ENCODE data around the gene MYH15. TPM values are rescaled to one million over a fixed set of nuclear protein-coding genes. Genes with fewer than 3 reads are reported as not detected.
A peak's percentile ranks its signal among the peaks of the same experiment; 100 is the strongest.

The MYH15 gene
- total RNA-seq, 1 donor from 2014 or later, result not detected

DNA sequence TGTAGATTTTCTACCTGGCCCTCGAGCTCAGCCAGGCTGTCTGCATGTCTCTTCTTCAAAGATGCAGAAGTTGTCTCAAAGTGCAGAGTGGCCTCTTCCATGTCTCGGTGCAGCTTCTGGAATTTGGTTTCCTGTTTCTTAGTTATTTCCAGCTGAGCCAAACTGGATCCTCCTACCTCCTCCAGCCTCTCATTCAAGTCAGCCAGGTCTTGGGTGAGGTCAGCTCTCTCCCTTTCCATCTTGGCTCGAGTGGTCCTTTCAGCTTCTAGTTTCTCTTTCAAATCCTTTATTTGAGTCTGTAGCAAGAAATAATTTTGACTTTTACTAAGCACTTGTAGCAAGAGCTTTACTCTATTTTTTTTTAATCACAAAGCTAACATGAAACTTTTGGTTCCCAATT lies 81.8 kb downstream of the MYH15 start:
- H3K36me3 ChIP-seq, result no peaks in the 10 kb centered on the region
- peaks cover 9% of the 10 kb centered on the region for H3K4me1 ChIP-seq
- intact Hi-C loops (cut with DNase I), result no loop called here
- no peaks in the 10 kb centered on the region for H3K27me3 ChIP-seq
- no peak for TF ChIP-seq POLR2A (IDR thresholded peaks at IDR 0.05)
- no peak for TF ChIP-seq CTCF (IDR thresholded peaks at IDR 0.05)
- no peak for TF ChIP-seq POLR2AphosphoS5 (IDR thresholded peaks at IDR 0.05; ENCODE audit: insufficient read depth in 1 of 2, low read depth in 1 of 2)
- H3K27ac ChIP-seq, result no peak overlapping the region
- DNase-seq (ENCODE audit: extremely low spot score in 2 of 2), result no peak
- H3K9me3 ChIP-seq, result no peaks in the 10 kb centered on the region
- H3K4me3 ChIP-seq, result no peak overlapping the region

DNA sequence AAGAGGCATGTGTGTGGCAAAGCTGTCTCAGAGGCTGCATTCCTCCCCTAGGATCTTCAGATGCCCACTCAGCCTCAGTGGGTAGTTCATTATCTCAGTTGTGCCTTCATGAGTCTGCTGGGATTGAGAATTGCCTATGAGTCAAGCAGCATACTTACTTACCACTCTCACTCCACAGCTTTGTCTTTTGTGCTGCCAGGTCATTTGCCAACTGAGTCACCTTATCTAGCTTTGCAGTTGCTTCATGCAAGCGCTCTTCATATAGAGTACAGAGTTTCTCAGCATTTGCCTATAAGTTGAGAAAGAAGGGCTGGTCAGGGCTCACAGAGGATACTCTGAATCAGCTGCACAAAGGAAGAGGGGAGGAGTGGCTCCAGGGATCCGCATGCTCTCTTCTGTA lies 89.5 kb downstream of the MYH15 start:
- Histone ChIP-seq H3K27me3 (no peaks in the 10 kb centered on the region), H3K4me3 (no peak overlapping the region), H3K9me3 (no peaks in the 10 kb centered on the region), H3K36me3 (no peaks in the 10 kb centered on the region), H3K4me1 (no peaks in the 10 kb centered on the region), H3K27ac (no peak overlapping the region)
- TF ChIP-seq POLR2AphosphoS5 (IDR thresholded peaks at IDR 0.05; ENCODE audit: insufficient read depth in 1 of 2, low read depth in 1 of 2) (peak in 1 of 2 donors; percentile 46), POLR2A (IDR thresholded peaks at IDR 0.05) (no peak)
- DNase-seq (ENCODE audit: extremely low spot score in 2 of 2), result no peak
- intact Hi-C loops (cut with DNase I), result no loop called here

DNA sequence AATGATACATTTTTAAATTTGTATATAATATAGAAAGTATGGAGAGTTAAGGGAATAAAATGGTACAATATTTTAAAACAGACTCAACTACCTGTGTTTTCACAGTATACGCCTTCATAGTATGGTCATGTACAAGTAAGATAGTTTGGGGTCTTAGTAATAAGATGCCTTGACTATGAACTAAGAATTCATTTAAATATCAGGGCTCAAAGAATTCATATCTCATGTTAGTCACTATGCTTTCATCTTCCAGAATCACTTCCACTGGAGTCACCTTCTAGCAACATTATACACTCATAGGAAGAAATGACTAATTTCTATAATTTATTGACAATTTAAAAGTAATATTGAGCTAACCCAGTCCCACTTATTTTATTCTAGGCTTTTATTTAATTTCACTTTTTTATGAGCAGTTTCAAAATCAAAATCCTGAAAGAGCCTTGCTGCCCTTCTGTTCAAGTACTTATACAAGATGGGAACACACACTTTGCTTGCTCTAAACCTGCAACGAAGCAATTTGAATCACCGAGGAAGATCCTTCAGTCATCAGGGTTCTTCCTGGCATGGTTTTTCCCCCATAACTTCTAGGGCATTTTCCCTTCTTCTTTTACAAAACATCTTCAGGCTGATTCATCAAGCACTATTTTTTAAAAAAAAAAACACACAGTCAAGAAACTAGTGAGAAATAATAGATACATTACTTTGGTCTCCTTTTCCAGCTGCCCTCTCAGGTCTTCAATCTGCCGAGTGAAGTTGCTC lies 94.1 kb downstream of the MYH15 start:
- Histone ChIP-seq H3K27me3 (no peaks in the 10 kb centered on the region), H3K27ac (no peak overlapping the region), H3K36me3 (no peaks in the 10 kb centered on the region), H3K9me3 (no peaks in the 10 kb centered on the region), H3K4me3 (no peak overlapping the region), H3K4me1 (peaks cover 5% of the 10 kb centered on the region)
- no peak for DNase-seq (ENCODE audit: extremely low spot score in 2 of 2)
- TF ChIP-seq POLR2A (IDR thresholded peaks at IDR 0.05) (no peak), CTCF (IDR thresholded peaks at IDR 0.05) (no peak), POLR2AphosphoS5 (IDR thresholded peaks at IDR 0.05; ENCODE audit: insufficient read depth in 1 of 2, low read depth in 1 of 2) (no peak)
- intact Hi-C loops (cut with DNase I), result no loop called here

GRCh38 chr3:108415661-108416060 lies 94.7 kb downstream of the MYH15 start:
- no peak for DNase-seq (ENCODE audit: extremely low spot score in 2 of 2)
- intact Hi-C loops (cut with DNase I), result no loop called here
- no peaks in the 10 kb centered on the region for H3K9me3 ChIP-seq
- TF ChIP-seq POLR2A (IDR thresholded peaks at IDR 0.05) (no peak), CTCF (IDR thresholded peaks at IDR 0.05) (no peak), POLR2AphosphoS5 (IDR thresholded peaks at IDR 0.05; ENCODE audit: insufficient read depth in 1 of 2, low read depth in 1 of 2) (no peak)
- H3K36me3 ChIP-seq, result no peaks in the 10 kb centered on the region
- H3K4me1 ChIP-seq, result peaks cover 12% of the 10 kb centered on the region
- H3K27ac ChIP-seq, result no peak overlapping the region
- no peaks in the 10 kb centered on the region for H3K27me3 ChIP-seq
- no peak overlapping the region for H3K4me3 ChIP-seq

DNA sequence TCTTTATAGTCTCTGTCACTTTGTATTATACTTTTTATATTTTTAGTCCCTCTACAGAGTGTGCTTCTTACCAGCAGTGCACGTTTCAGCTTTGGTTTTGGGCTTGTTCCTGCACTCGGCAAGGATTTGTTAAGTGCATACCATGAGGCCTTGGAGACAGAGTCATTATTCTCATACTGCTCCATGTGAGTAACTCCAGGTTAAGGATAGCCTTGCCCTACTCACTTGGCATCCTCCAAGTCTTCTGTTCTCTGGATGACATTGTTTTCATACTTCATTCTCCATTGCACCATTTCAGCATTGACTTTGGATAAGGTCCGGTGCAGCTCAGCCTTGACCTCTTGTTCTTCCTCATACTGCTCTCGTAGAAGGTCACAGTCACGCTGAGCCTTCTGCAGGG lies 96.4 kb downstream of the MYH15 start:
- Histone ChIP-seq H3K4me1 (peaks cover 12% of the 10 kb centered on the region), H3K36me3 (no peaks in the 10 kb centered on the region), H3K4me3 (no peak overlapping the region), H3K27ac (no peak overlapping the region), H3K27me3 (no peaks in the 10 kb centered on the region), H3K9me3 (no peaks in the 10 kb centered on the region)
- DNase-seq (ENCODE audit: extremely low spot score in 2 of 2), result no peak
- intact Hi-C loops (cut with DNase I), result no loop called here
- TF ChIP-seq CTCF (IDR thresholded peaks at IDR 0.05) (no peak), POLR2A (IDR thresholded peaks at IDR 0.05) (no peak), POLR2AphosphoS5 (IDR thresholded peaks at IDR 0.05; ENCODE audit: insufficient read depth in 1 of 2, low read depth in 1 of 2) (no peak)

Measured in vagina (tissue), 2 donors.